ENCODE data around the gene DOK7. TPM values are rescaled to one million over a fixed set of nuclear protein-coding genes. Genes with fewer than 3 reads are reported as not detected.

DOK7 gene
- total RNA-seq, 1 donor, result under 0.01 TPM

- no peak for DNase-seq (ENCODE audit: low read depth in 2 of 3, low spot score in 2 of 3)
Measured at GRCh38 chr4:3426465-3427133, 36.5 kb upstream of the DOK7 start.

- no peak for DNase-seq (ENCODE audit: low read depth in 2 of 3, low spot score in 2 of 3)
Measured at GRCh38 chr4:3427134-3427476, 36.0 kb upstream of the DOK7 start.

GRCh38 chr4:3427706-3428446 lies 35.2 kb upstream of the DOK7 start:
- no peak for DNase-seq (ENCODE audit: low read depth in 2 of 3, low spot score in 2 of 3)

GRCh38 chr4:3429651-3430050 lies 33.5 kb upstream of the DOK7 start:
- no peak for DNase-seq (ENCODE audit: low read depth in 2 of 3, low spot score in 2 of 3)

GRCh38 chr4:3430524-3430923 lies 32.6 kb upstream of the DOK7 start:
- no peak for DNase-seq (ENCODE audit: low read depth in 2 of 3, low spot score in 2 of 3)

- no peak for DNase-seq (ENCODE audit: low read depth in 2 of 3, low spot score in 2 of 3)
Measured at GRCh38 chr4:3431446-3431993, 31.6 kb upstream of the DOK7 start.

- DNase-seq (ENCODE audit: low read depth in 2 of 3, low spot score in 2 of 3), result no peak
Measured at GRCh38 chr4:3432381-3432790, 30.7 kb upstream of the DOK7 start.

GRCh38 chr4:3433138-3433869 lies 29.8 kb upstream of the DOK7 start:
- no peak for DNase-seq (ENCODE audit: low read depth in 2 of 3, low spot score in 2 of 3)

- no peak for DNase-seq (ENCODE audit: low read depth in 2 of 3, low spot score in 2 of 3)
Measured at GRCh38 chr4:3434881-3435685, 28.0 kb upstream of the DOK7 start.

- DNase-seq (ENCODE audit: low read depth in 2 of 3, low spot score in 2 of 3), result no peak
Measured at GRCh38 chr4:3435686-3435956, 27.5 kb upstream of the DOK7 start.

- DNase-seq (ENCODE audit: low read depth in 2 of 3, low spot score in 2 of 3), result no peak
Measured at GRCh38 chr4:3436048-3436797, 26.9 kb upstream of the DOK7 start.

- DNase-seq (ENCODE audit: low read depth in 2 of 3, low spot score in 2 of 3), result no peak
Measured at GRCh38 chr4:3436798-3437581, 26.1 kb upstream of the DOK7 start.

- DNase-seq (ENCODE audit: low read depth in 2 of 3, low spot score in 2 of 3), result no peak
Measured at GRCh38 chr4:3437582-3437936, 25.5 kb upstream of the DOK7 start.

- no peak for DNase-seq (ENCODE audit: low read depth in 2 of 3, low spot score in 2 of 3)
Measured at GRCh38 chr4:3437998-3438846, 24.9 kb upstream of the DOK7 start.

GRCh38 chr4:3438847-3439180 lies 24.3 kb upstream of the DOK7 start:
- DNase-seq (ENCODE audit: low read depth in 2 of 3, low spot score in 2 of 3), result no peak

GRCh38 chr4:3439391-3439790 lies 23.7 kb upstream of the DOK7 start:
- DNase-seq (ENCODE audit: low read depth in 2 of 3, low spot score in 2 of 3), result no peak

- no peak for DNase-seq (ENCODE audit: low read depth in 2 of 3, low spot score in 2 of 3)
Measured at GRCh38 chr4:3440011-3440410, 23.1 kb upstream of the DOK7 start.

GRCh38 chr4:3440979-3441500 lies 22.1 kb upstream of the DOK7 start:
- DNase-seq (ENCODE audit: low read depth in 2 of 3, low spot score in 2 of 3), result no peak

Data from hematopoietic multipotent progenitor cell (in vitro differentiated cells).